Neuronal stem cell (in vitro differentiated cells): ENCODE data around the gene LYZL4.

Source experiments
- DNase-seq: peaks from one replicate; pipeline ENCODE4 v3.0.0-alpha.2; 2013; ENCODE audit warnings: low spot score
- H2AFZ ChIP-seq: one replicate; pipeline ENCODE4 v1.6.1; 2013; ENCODE audit warnings: mild to moderate bottlenecking, low read length, inconsistent platforms
- H2AK5ac ChIP-seq: 2 replicates; pipeline ENCODE4 v1.6.1; 2013; ENCODE audit warnings: low read depth, mild to moderate bottlenecking, inconsistent platforms, low read length, moderate library complexity, mixed read lengths
- H2BK120ac ChIP-seq: 2 replicates; pipeline ENCODE4 v1.6.1; 2013; ENCODE audit warnings: low read depth, mild to moderate bottlenecking, inconsistent platforms, low read length, moderate library complexity, mixed read lengths
- H2BK12ac ChIP-seq: one replicate; pipeline ENCODE4 v1.6.1; 2013; ENCODE audit warnings: low read length, inconsistent platforms
- H2BK15ac ChIP-seq: 2 replicates; pipeline ENCODE4 v1.6.1; 2013; ENCODE audit warnings: mild to moderate bottlenecking, low read length, inconsistent platforms, mixed read lengths
- H2BK5ac ChIP-seq: one replicate; pipeline ENCODE4 v1.6.1; 2013; ENCODE audit warnings: inconsistent platforms, mild to moderate bottlenecking, low read length, moderate library complexity
- H3K14ac ChIP-seq: one replicate; pipeline ENCODE4 v1.6.1; 2013; ENCODE audit warnings: low read length, inconsistent platforms
- H3K18ac ChIP-seq: 2 replicates; pipeline ENCODE4 v1.6.1; 2013; ENCODE audit warnings: low read length, inconsistent platforms
- H3K23ac ChIP-seq: 2 replicates; pipeline ENCODE4 v1.6.1; 2013; ENCODE audit warnings: low read depth, mild to moderate bottlenecking, mixed read lengths, low read length, inconsistent platforms; ENCODE audit not compliant: poor library complexity
- H3K27ac ChIP-seq: replicated peaks from 3 replicates; pipeline ENCODE4 v1.5.1; 2013; ENCODE audit warnings: low read length, inconsistent platforms
- H3K27me3 ChIP-seq, 3 experiments: 2 replicates each; pipeline ENCODE4 v1.6.1; 2013; ENCODE audit warnings: low read length in 3 of 3, mild to moderate bottlenecking in 2 of 3, inconsistent platforms in 1 of 3, low read depth in 1 of 3, mixed read lengths in 1 of 3, moderate library complexity in 1 of 3; ENCODE audit not compliant: control insufficient read depth in 3 of 3, insufficient read depth in 3 of 3
- H3K36me3 ChIP-seq, 2 donors: replicated peaks in 1 of 2; 2 replicates each; pipeline ENCODE4 v1.6.1; 2013; ENCODE audit warnings: low read length in 2 of 2; ENCODE audit not compliant: control insufficient read depth in 2 of 2, insufficient read depth in 2 of 2
- H3K4ac ChIP-seq: 2 replicates; pipeline ENCODE4 v1.6.1; 2013; ENCODE audit warnings: inconsistent platforms, mild to moderate bottlenecking, low read length, moderate library complexity
- H3K4me1 ChIP-seq, 2 donors: 1 replicate in 1 of 2; 2 replicates in 1 of 2; pipeline ENCODE4 v1.6.1; 2013; ENCODE audit warnings: low read length in 2 of 2, low read depth in 1 of 2; ENCODE audit not compliant: control insufficient read depth in 2 of 2, insufficient read depth in 1 of 2
- H3K4me2 ChIP-seq: one replicate; pipeline ENCODE4 v1.6.1; 2013; ENCODE audit warnings: mild to moderate bottlenecking, low read length, inconsistent platforms; ENCODE audit not compliant: insufficient read depth, poor library complexity, severe bottlenecking
- H3K4me3 ChIP-seq, 2 donors: 2 replicates each; pipeline ENCODE4 v1.5.1; 2013; ENCODE audit warnings: low read length in 2 of 2, mild to moderate bottlenecking in 2 of 2, inconsistent platforms in 1 of 2, moderate library complexity in 1 of 2
- H3K79me1 ChIP-seq: one replicate; pipeline ENCODE4 v1.6.1; 2013; ENCODE audit warnings: low read depth, mild to moderate bottlenecking, inconsistent platforms, low read length, moderate library complexity
- H3K9ac ChIP-seq: one replicate; pipeline ENCODE4 v1.6.1; 2013; ENCODE audit warnings: mild to moderate bottlenecking, low read depth, low read length, inconsistent platforms; ENCODE audit not compliant: poor library complexity
- H3K9me3 ChIP-seq, 2 donors: replicated peaks in 1 of 2; 2 replicates each; pipeline versions ENCODE3 to v1.6.1; 2013; ENCODE audit warnings: low read length in 2 of 2, mild to moderate bottlenecking in 2 of 2, inconsistent platforms in 1 of 2, low read depth in 1 of 2, mixed read lengths in 1 of 2, moderate library complexity in 1 of 2; ENCODE audit not compliant: control insufficient read depth in 2 of 2, insufficient read depth in 1 of 2
- H4K8ac ChIP-seq: one replicate; pipeline ENCODE4 v1.6.1; 2013; ENCODE audit warnings: low read depth, mild to moderate bottlenecking, inconsistent platforms, low read length, moderate library complexity
- H4K91ac ChIP-seq: one replicate; pipeline ENCODE4 v1.6.1; 2013; ENCODE audit warnings: low read length, low read depth, mild to moderate bottlenecking, inconsistent platforms; ENCODE audit not compliant: poor library complexity
- WGBS, 2 donors: extraction: QIAGEN DNeasy Blood & Tissue Kit; methylation state at CpG; one replicate each; pipeline ENCODE4 v1.1.7; 2013; ENCODE audit warnings: missing lambda C conversion rate in 2 of 2, mixed read lengths in 1 of 2; ENCODE audit not compliant: insufficient read length in 2 of 2, insufficient replicate concordance in 1 of 2; ENCODE audit errors: extremely low coverage in 2 of 2; 5-methylcytosine and 5-hydroxymethylcytosine counted together

LYZL4 gene

DNA sequence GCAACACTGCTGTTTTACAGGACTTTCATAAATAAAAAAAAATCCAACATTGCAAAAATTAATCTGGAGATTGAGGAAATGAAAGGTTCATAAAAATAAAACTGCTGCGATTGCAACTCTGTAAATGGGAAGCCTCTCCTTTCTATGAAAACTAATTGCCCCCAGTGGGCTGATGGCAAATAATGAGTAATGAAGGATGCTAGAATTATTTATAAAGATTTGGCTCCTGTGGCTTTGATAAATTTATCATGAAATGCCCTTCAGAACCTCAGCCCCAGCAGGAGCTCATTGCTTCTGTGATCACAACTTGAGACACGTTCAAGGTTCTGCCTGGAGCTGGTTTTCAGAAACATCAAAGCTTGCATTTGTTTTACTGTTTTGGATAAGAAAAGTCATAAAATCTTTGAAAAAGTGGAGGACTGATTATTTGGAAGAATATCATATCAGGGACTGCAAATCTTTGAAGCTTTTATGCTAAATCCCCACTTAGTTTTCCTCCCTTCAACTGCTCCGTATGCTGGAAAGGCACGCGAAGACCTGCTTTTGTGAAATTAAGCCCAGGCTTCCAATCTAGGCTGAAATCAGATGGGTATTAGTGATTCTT lies 24.5 kb upstream of the LYZL4 start:
- Histone ChIP-seq H3K18ac (no peak overlapping the region), H4K8ac (no peak overlapping the region), H3K9me3 (peaks cover 0 to 6% of the 10 kb centered on the region in 2 donors), H3K23ac (no peak overlapping the region), H2BK120ac (no peak overlapping the region), H3K27me3 (no peaks in the 10 kb centered on the region), H2BK15ac (no peak overlapping the region), H3K14ac (no peak overlapping the region), H2BK5ac (no peak overlapping the region), H2BK12ac (no peak overlapping the region), H3K27ac (no peak overlapping the region), H4K91ac (no peak overlapping the region), H3K4ac (no peak overlapping the region), H3K9ac (no peak overlapping the region), H3K79me1 (no peaks in the 10 kb centered on the region), H3K4me1 (peaks cover 0 to 7% of the 10 kb centered on the region in 2 donors), H3K4me3 (no peak overlapping the region), H3K4me2 (no peak overlapping the region), H2AFZ (no peak overlapping the region), H3K36me3 (no peaks in the 10 kb centered on the region), H2AK5ac (no peak overlapping the region)
- WGBS, 2 donors: no CpG with 5 or more reads among the region's 5 CpGs
- DNase-seq: no peak

DNA sequence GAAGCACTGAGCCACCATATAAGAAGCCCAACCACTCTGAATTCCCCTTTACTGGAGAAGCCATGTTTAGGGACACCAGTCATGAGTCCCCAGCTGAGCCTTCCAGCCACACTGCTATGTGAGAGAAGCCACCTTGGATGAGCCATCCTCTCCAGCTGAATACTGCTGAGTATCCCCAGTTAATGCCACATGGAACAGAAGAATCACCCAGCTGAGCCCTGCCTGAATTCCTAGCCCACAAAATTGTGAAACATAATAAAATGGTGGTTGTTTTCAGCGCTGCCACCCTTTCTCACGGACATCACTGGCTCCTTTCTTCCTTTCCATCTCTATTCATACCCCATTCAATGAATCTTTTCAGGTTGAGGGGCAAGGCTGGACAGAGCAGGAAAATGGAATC lies 22.1 kb upstream of the LYZL4 start:
- no peak overlapping the region for H2BK5ac ChIP-seq
- no peak overlapping the region for H3K4ac ChIP-seq
- H3K9me3 ChIP-seq: peaks cover 0 to 6% of the 10 kb centered on the region in 2 donors
- H2AK5ac ChIP-seq: no peak overlapping the region
- no CpG with 5 or more reads among the region's 2 CpGs for WGBS, 2 donors
- no peaks in the 10 kb centered on the region for H3K27me3 ChIP-seq
- no peak overlapping the region for H3K23ac ChIP-seq
- no peak overlapping the region for H3K18ac ChIP-seq
- H3K4me1 ChIP-seq: no peaks in the 10 kb centered on the region
- H2BK15ac ChIP-seq: no peak overlapping the region
- no peaks in the 10 kb centered on the region for H3K79me1 ChIP-seq
- H3K4me2 ChIP-seq: no peak overlapping the region
- H3K9ac ChIP-seq: no peak overlapping the region
- H2BK12ac ChIP-seq: no peak overlapping the region
- no peak overlapping the region for H4K91ac ChIP-seq
- no peaks in the 10 kb centered on the region for H3K36me3 ChIP-seq
- H2AFZ ChIP-seq: no peak overlapping the region
- H3K14ac ChIP-seq: no peak overlapping the region
- H4K8ac ChIP-seq: no peak overlapping the region
- no peak overlapping the region for H3K4me3 ChIP-seq
- no peak for DNase-seq
- no peak overlapping the region for H2BK120ac ChIP-seq
- no peak overlapping the region for H3K27ac ChIP-seq

GRCh38 chr3:42430781-42431532 lies 20.5 kb upstream of the LYZL4 start:
- WGBS, 2 donors: no CpG with 5 or more reads among the region's 7 CpGs
- Histone ChIP-seq H3K27ac (no peak overlapping the region), H3K23ac (no peak overlapping the region), H2BK120ac (no peak overlapping the region), H3K79me1 (no peaks in the 10 kb centered on the region), H3K18ac (no peak overlapping the region), H2BK12ac (no peak overlapping the region), H4K91ac (no peak overlapping the region), H2AK5ac (no peak overlapping the region), H2BK15ac (no peak overlapping the region), H2BK5ac (no peak overlapping the region), H3K9ac (no peak overlapping the region), H4K8ac (no peak overlapping the region), H3K4me2 (no peak overlapping the region), H3K14ac (no peak overlapping the region), H3K27me3 (no peaks in the 10 kb centered on the region), H3K4me3 (no peak overlapping the region), H3K4ac (no peak overlapping the region), H3K9me3 (peaks cover 0 to 6% of the 10 kb centered on the region in 2 donors), H3K4me1 (no peaks in the 10 kb centered on the region), H2AFZ (no peak overlapping the region), H3K36me3 (no peaks in the 10 kb centered on the region)
- no peak for DNase-seq

- Histone ChIP-seq H3K14ac (no peak overlapping the region), H3K4me1 (no peaks in the 10 kb centered on the region), H3K36me3 (no peaks in the 10 kb centered on the region), H3K9ac (no peak overlapping the region), H2BK120ac (no peak overlapping the region), H2BK12ac (no peak overlapping the region), H3K23ac (no peak overlapping the region), H3K18ac (no peak overlapping the region), H4K8ac (no peak overlapping the region), H2BK15ac (no peak overlapping the region), H4K91ac (no peak overlapping the region), H3K27ac (no peak overlapping the region), H3K4ac (no peak overlapping the region), H3K4me3 (no peak overlapping the region), H3K4me2 (no peak overlapping the region), H3K9me3 (peaks cover 0 to 6% of the 10 kb centered on the region in 2 donors), H2AK5ac (no peak overlapping the region), H3K79me1 (no peaks in the 10 kb centered on the region), H2BK5ac (no peak overlapping the region), H2AFZ (no peak overlapping the region), H3K27me3 (no peaks in the 10 kb centered on the region)
- no CpG with 5 or more reads among the region's 2 CpGs for WGBS, 2 donors
- no peak for DNase-seq
Measured at GRCh38 chr3:42428830-42429229, 18.4 kb upstream of the LYZL4 start.
